NCI-H2196 (cell line): ENCODE measurements around the gene ATXN2.
A peak's percentile ranks its signal among the peaks of the same experiment; 100 is the strongest.

Source experiments
- DNase-seq: peaks from one replicate; lab custom pipeline; 2025; ENCODE audit not compliant: unreplicated experiment; lab: John Stamatoyannopoulos, UW

ATXN2 gene

GRCh38 chr12:111440152-111440551 lies 159.0 kb downstream of the ATXN2 start:
- DNase-seq, result no peak

- DNase-seq, result no peak
Measured at GRCh38 chr12:111439657-111440151, 159.4 kb downstream of the ATXN2 start.

- peak; percentile 5 for DNase-seq
Measured at GRCh38 chr12:111438481-111438880, 160.6 kb downstream of the ATXN2 start.

GRCh38 chr12:111437816-111438454 lies 161.2 kb downstream of the ATXN2 start:
- no peak for DNase-seq

GRCh38 chr12:111436811-111437210 lies 162.3 kb downstream of the ATXN2 start:
- no peak for DNase-seq

- no peak for DNase-seq
Measured at GRCh38 chr12:111436266-111436665, 162.8 kb downstream of the ATXN2 start.

GRCh38 chr12:111435661-111436201 lies 163.4 kb downstream of the ATXN2 start:
- peak; percentile 14 for DNase-seq

GRCh38 chr12:111434680-111435338 lies 164.3 kb downstream of the ATXN2 start:
- DNase-seq, result peak; percentile 65

GRCh38 chr12:111434049-111434448 lies 165.1 kb downstream of the ATXN2 start:
- no peak for DNase-seq

GRCh38 chr12:111431772-111432171 lies 167.3 kb downstream of the ATXN2 start:
- DNase-seq, result no peak

GRCh38 chr12:111430433-111431353 lies 168.4 kb downstream of the ATXN2 start:
- no peak for DNase-seq

GRCh38 chr12:111429828-111430432 lies 169.2 kb downstream of the ATXN2 start:
- no peak for DNase-seq

- no peak for DNase-seq
Measured at GRCh38 chr12:111428728-111429175, 170.4 kb downstream of the ATXN2 start.

GRCh38 chr12:111428081-111428727 lies 170.9 kb downstream of the ATXN2 start:
- no peak for DNase-seq

- no peak for DNase-seq
Measured at GRCh38 chr12:111427417-111428074, 171.6 kb downstream of the ATXN2 start.

- no peak for DNase-seq
Measured at GRCh38 chr12:111426344-111427185, 172.6 kb downstream of the ATXN2 start.

- DNase-seq, result no peak
Measured at GRCh38 chr12:111425655-111426054, 173.5 kb downstream of the ATXN2 start.

- peak; percentile 6 for DNase-seq
Measured at GRCh38 chr12:111424793-111425251, 174.3 kb downstream of the ATXN2 start.
